ENCODE results near the gene LAMA4.

DNA sequence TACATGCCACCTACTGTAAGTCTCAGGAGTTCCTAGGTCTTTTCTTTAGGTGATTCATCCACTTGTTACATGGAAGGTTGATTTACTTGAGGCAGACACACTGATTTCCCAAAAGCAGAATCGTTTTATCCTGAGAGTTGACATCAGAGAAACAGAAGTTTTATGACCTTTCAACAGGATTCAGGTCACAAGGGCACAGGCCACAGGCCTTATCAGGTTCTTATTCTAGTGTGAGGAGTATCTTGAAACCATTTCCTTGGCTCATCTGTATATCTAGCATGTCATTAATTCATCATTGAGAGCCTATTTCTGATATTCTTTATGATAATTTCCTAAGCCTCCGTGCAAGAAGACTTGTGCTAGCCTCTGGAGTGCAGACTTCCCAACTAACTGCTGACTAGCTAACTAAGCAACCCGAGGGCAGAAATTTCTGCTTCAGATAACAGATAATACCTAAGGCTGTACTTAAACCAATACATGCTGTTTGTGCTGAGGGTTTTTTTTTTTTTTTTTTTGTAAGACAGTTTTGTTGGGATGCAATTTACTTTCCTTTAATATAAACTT is 47.9 kb upstream of the LAMA4 start:
- TF ChIP-seq, protein P1, sequence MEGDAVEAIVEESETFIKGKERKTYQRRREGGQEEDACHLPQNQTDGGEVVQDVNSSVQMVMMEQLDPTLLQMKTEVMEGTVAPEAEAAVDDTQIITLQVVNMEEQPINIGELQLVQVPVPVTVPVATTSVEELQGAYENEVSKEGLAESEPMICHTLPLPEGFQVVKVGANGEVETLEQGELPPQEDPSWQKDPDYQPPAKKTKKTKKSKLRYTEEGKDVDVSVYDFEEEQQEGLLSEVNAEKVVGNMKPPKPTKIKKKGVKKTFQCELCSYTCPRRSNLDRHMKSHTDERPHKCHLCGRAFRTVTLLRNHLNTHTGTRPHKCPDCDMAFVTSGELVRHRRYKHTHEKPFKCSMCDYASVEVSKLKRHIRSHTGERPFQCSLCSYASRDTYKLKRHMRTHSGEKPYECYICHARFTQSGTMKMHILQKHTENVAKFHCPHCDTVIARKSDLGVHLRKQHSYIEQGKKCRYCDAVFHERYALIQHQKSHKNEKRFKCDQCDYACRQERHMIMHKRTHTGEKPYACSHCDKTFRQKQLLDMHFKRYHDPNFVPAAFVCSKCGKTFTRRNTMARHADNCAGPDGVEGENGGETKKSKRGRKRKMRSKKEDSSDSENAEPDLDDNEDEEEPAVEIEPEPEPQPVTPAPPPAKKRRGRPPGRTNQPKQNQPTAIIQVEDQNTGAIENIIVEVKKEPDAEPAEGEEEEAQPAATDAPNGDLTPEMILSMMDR (conservative IDR thresholded peaks at IDR 0.05) = no peak
- TF ChIP-seq ZFX (IDR thresholded peaks at IDR 0.05) = no peak

Measured in C4-2B (cell line).